Cerebellar cortex (tissue), 1 donor: ENCODE data around the gene MAPKAPK2.

Experiments
- DNase-seq: peaks from one replicate; pipeline ENCODE4 v3.0.0-alpha.2; 2015; ENCODE audit warnings: low spot score

The MAPKAPK2 gene

GRCh38 chr1:206722751-206723461 lies 38.2 kb downstream of the MAPKAPK2 start:
- no peak for DNase-seq

DNA sequence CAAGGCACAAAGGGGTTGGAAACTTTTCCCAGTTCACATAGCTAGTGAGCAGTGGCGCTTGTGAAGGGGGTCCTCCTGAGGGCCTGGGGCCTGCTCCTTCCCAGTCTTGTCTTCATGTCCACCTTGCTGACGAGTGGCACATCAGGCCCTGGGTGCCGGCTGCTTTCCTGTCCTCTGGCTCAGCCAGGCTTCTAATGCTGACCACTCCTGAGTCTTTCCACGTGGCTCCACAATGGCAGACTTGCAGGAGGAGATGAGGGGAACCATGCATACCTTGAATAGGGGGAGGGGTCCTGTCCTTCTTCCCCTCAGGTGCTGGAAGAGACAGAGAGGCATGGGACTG lies 38.7 kb downstream of the MAPKAPK2 start:
- no peak for DNase-seq

DNA sequence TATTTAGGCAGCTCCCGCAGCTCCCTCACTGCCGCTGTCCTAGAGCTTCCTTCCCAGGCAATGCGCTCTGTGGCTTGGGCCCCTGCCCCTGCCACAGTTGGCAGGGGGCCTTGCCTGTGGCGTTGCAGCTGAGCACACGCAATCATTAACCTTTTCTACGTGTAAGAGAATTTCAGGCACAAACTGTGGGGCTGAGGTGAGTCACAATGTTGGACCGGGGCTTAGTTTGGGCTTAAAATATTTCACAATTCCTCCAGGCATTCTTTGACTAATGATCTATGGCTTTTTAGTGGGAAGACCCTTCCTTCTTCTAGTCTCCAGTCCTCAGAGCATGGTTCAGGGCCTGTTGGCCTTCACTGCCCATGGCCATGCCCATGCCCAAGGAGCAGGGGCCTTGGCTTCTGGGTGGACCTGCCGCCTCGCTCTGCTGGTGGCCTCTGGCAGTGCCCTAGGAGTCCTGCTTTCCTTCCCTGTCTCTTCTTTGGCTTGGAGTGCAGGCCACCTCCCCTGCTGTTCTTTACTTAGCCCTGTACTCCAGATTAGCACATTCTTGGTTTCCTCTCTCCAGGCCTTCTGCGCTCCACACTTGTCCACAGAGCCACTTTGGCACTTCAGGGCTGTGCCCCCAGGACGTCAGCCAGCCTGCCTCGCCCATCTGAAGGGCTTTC lies 39.2 kb downstream of the MAPKAPK2 start:
- DNase-seq: no peak

DNA sequence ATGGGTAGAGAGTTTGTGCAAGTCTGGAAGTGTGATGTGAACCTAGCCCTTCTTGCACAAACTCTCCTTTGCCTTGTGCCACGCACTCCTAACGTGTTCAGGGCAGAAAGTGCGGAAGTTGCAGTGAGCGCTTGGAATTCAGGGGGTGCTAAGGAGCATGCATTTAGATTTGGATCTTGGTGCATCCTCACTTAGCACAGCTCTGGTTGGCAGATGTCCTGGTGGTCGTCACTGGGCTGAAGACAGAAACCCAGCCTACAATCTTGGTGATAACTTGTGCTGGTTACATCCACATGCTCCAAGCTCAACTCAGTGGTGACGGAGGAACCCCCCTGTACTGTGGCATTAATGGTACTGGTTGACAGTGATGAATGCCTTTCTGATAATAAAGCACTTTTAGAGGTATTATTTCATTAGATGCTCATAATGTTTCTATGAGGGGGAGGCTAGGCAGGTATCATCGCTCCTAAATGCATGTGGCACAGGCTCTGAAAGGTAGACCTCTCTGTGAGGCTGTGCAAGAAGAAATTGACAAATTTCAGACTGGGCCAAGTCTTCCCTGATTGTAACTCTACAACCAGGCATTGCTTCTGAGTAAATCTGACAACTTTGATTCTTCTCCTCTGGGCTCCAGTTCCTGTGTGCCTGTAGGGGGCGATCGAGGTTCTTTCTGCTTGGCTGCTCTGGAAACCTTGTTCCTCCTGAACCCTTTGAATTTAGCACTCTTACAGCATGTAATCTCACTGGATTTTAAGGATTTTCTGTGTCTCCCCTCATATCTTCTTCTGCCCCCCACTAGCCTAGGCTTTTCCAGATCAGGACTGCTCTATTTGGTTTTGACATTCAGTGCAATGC lies 40.6 kb downstream of the MAPKAPK2 start:
- DNase-seq: peak; percentile 59

DNA sequence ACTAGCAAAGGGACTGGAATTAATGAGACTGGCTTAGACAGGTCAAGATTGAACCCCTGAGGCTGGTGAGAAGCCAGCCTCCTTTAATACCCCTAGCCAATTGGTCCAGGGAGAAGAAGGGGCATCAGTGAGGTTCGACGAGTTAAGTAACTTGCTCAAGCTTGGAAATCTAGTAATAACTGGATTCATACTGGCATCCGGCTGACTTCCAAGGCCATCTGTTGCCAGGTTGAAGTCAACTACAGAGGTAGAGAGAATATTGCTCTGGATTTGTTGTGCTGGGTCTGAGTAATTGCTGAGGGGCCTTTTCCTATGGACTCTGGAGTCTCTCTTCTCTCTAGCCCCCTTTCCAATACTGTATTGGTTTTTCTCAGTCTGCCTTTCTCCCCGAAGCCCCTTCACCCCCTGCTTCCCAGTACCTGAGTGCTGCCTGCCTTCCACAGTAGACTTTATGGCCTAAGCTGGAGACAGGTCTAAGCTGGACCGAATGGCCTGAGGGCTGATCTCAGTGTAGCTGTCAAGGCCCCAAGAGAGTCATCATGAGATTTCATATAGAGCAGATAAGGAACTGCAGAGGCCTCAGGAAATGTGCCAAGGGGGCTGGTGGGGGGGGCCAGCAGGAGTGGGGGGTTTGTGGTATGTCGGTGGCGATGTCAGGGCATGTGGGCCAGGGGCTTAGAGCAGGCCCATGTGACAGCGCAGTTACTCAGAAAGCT lies 43.4 kb downstream of the MAPKAPK2 start:
- DNase-seq: peak; percentile 58

GRCh38 chr1:206728697-206728987 lies 43.9 kb downstream of the MAPKAPK2 start:
- DNase-seq: no peak

- no peak for DNase-seq
These were observed 44.3 kb downstream of the MAPKAPK2 start for GRCh38 chr1:206729050-206729449.

DNA sequence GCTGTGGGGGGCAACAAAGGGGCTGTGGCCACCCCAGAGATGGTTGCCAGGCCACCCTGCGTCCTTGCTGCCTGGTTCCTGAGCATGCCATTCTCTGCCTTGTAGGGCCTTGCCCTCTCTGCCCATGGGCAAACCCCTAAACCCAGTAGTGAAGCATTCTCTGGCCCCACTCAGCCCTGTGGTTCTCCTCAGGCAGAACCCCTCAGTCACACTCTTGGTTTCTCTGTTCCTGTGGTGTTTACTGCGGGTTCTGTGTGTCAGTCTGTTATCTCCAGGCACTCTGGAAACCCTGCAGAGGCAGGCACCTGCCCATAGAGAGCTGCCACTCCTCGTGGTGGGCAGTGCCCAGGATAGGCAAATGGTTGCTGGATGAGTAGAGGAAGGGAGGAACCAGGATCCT lies 44.8 kb downstream of the MAPKAPK2 start:
- no peak for DNase-seq

GRCh38 chr1:206732508-206732907 lies 47.8 kb downstream of the MAPKAPK2 start:
- no peak for DNase-seq

DNA sequence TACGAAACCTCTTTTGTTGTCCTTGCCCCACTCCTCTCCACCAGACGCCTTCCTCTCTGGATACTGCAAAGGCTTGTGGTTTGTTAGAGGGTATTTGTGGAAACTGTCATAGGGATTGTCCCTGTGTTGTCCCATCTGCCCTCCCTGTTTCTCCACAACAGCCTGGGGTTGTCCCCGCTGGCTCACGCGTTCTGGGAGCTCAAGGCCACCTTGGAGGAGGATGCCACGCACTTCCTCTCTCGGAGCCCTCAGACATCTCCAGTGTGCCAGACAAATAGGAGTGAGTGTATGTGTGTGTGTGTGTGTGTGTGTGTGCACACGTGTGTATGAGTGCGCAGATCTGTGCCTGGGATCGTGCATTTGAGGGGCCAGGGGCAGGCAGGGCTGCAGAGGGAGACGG lies 48.3 kb downstream of the MAPKAPK2 start:
- no peak for DNase-seq

DNA sequence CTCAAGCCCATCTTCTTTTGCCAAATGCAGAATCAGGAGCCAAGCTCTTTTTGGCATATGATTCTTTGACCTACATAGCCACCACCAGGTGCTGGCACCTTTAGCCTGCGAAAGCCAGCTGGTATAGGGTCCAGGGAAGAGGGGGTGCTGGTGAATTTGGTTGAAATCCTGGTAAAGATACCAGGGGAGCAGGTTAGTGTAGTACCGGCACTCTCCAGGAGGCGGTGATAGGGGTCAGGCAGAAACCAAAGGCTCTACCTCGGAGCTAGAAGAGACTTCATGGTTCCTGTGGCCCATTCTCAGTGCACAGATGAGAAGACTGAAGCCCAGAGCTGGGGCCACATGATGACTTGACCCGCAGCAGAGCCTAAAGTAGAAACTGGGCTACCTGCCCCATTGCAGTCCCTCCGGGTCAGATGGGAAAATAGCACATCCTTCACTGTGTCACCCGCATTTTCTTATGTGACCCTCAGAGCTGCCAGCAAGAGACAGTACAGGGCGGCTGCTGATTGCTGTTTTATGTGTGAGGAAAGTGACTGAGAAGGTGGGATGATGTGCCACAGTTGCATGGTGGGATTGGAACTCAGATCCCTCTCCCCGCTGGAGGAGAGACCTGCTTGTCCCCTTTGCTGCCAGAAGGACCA lies 49.9 kb downstream of the MAPKAPK2 start:
- peak; percentile 72 for DNase-seq

GRCh38 chr1:206735553-206736031 lies 50.9 kb downstream of the MAPKAPK2 start:
- no peak for DNase-seq

GRCh38 chr1:206736878-206737728 lies 52.4 kb downstream of the MAPKAPK2 start:
- no peak for DNase-seq

GRCh38 chr1:206737729-206738201 lies 53.1 kb downstream of the MAPKAPK2 start:
- DNase-seq: no peak

GRCh38 chr1:206738370-206739366 lies 54.0 kb downstream of the MAPKAPK2 start:
- peak; percentile 75 for DNase-seq

GRCh38 chr1:206739411-206740076 lies 54.8 kb downstream of the MAPKAPK2 start:
- no peak for DNase-seq

- no peak for DNase-seq
These were observed 56.5 kb downstream of the MAPKAPK2 start for GRCh38 chr1:206741142-206741701.

DNA sequence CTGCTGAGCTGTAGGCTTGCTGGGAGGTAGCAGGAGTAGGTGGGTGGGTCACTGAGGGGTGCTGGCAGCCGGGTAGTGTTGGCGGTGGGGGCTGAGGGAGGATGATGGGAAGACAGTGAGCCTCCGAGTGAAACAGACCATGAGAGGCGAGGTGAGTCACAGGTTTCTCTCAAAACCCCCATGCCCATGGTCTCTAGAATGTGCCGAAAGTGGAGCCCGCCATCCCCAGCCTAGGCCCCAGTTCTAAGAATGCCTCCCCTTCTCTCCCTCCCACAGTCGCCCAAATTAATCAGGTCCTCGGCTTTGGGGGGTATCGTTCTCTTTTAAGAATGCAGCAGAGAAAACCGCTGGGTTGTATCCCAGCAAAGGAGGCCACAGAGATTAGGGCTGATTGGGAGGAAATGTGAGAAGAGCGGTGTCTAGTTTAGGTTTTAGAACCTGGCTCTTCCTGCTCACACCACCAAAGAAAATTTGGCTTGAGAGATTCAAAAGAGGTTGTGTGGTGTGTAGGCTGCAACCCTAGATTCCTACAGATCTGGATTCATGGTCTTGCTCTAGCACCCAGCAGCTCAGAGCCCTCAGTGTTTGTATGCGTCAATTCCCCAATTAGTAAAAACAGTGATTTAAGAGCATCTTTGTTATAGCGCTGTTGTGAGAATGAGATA lies 58.1 kb downstream of the MAPKAPK2 start:
- DNase-seq: no peak
